Breast epithelium (tissue), 4 donors: Measurements from ENCODE around the gene SPATA19. TPM values are rescaled to one million over a fixed set of nuclear protein-coding genes. Genes with fewer than 3 reads are reported as not detected.

Source experiments
- DNase-seq, 2 donors: peaks; one replicate each; pipeline ENCODE4 v3.0.0-alpha.2; 2019; ENCODE audit warnings: low spot score in 2 of 2
- H3K27ac ChIP-seq, 2 donors: fragments of 200-600 bp; sonication (generic) in 1 of 2; one replicate each; pipeline ENCODE4 v1.5.1; 2016 to 2019; ENCODE audit warnings: mild to moderate bottlenecking in 1 of 2
- H3K27me3 ChIP-seq, 2 donors: fragments of 200-600 bp; sonication (generic) in 1 of 2; one replicate each; pipeline versions ENCODE4 v1.5.1 to v1.6.0; 2017 to 2019; ENCODE audit warnings: control low read depth in 1 of 2, mild to moderate bottlenecking in 1 of 2
- H3K36me3 ChIP-seq: fragments of 200-600 bp; one replicate; pipeline ENCODE4 v1.5.1; 2019
- H3K4me1 ChIP-seq, 2 donors: fragments of 200-600 bp; sonication (generic); one replicate each; pipeline ENCODE4 v1.5.1; 2016 to 2019; ENCODE audit warnings: control low read depth in 1 of 2
- H3K4me3 ChIP-seq, 3 donors: fragments of 200-600 bp; sonication (generic); 1 replicate in 2 of 3; 2 replicates in 1 of 3; pipeline ENCODE4 v1.5.1; 2016 to 2019; ENCODE audit warnings: mild to moderate bottlenecking in 3 of 3, moderate library complexity in 2 of 3
- H3K9me3 ChIP-seq, 2 donors: fragments of 200-600 bp; sonication (generic) in 1 of 2; one replicate each; pipeline ENCODE4 v1.5.1; 2016 to 2019; ENCODE audit warnings: control low read depth in 1 of 2
- CTCF ChIP-seq, 3 donors: fragments of 450-650 bp; IDR thresholded peaks; one replicate each; pipeline ENCODE4 v1.5.1; 2016 to 2017; ENCODE audit warnings: antibody characterized with exemption in 3 of 3, mild to moderate bottlenecking in 3 of 3, moderate library complexity in 3 of 3
- POLR2A ChIP-seq: fragments of 450-650 bp; IDR thresholded peaks from one replicate; pipeline ENCODE4 v1.6.1; 2016; ENCODE audit warnings: antibody characterized with exemption, mild to moderate bottlenecking, moderate library complexity
- POLR2AphosphoS5 ChIP-seq, 3 donors: sonication (generic); formaldehyde crosslinking; IDR thresholded peaks; one replicate each; pipeline ENCODE4 v1.6.1; 2017; ENCODE audit warnings: antibody characterized with exemption in 3 of 3
- intact Hi-C: fragments of 100-400 bp; cut with DNase I; formaldehyde crosslinking; loops from one replicate; pipeline ENCODE4 v1.15.1; 2023; ENCODE audit warnings: low total_unique reads
- total RNA-seq, 3 donors: library from RNA; depleted of rRNA; stranded (reverse); fragments of >200 nt; gene quantifications; one replicate each; pipeline ENCODE4 v1.1.0, GENCODE V29; 2016

Gene SPATA19
- total RNA-seq, 3 donors from 2014 or later: not detected

- intact Hi-C loops: loop anchor here (10.0 kb wide), 1 partner anchor 1798 kb away; no protein-coding TSS in a partner anchor
- no peak for TF ChIP-seq CTCF (IDR thresholded peaks at IDR 0.05)
- TF ChIP-seq POLR2AphosphoS5 (IDR thresholded peaks at IDR 0.05): no peak
- no peak for TF ChIP-seq POLR2A
- Histone ChIP-seq H3K9me3 (no peaks in the 10 kb centered on the region), H3K4me3 (no peak overlapping the region), H3K27ac (no peak overlapping the region), H3K36me3 (no peaks in the 10 kb centered on the region), H3K27me3 (peaks cover 0 to 22% of the 10 kb centered on the region in 2 donors), H3K4me1 (no peaks in the 10 kb centered on the region)
- DNase-seq: no peak
Measured at GRCh38 chr11:133803026-133803425, 42.3 kb downstream of the SPATA19 start.

- Histone ChIP-seq H3K27me3 (peaks cover 0 to 26% of the 10 kb centered on the region in 2 donors), H3K9me3 (no peaks in the 10 kb centered on the region), H3K4me1 (no peaks in the 10 kb centered on the region), H3K4me3 (no peak overlapping the region), H3K27ac (no peak overlapping the region), H3K36me3 (no peaks in the 10 kb centered on the region)
- intact Hi-C loops: loop anchor here (10.0 kb wide), 1 partner anchor 1797 kb away; no protein-coding TSS in a partner anchor
- DNase-seq: no peak
- TF ChIP-seq POLR2A (no peak), POLR2AphosphoS5 (IDR thresholded peaks at IDR 0.05) (no peak), CTCF (IDR thresholded peaks at IDR 0.05) (no peak)
Measured at GRCh38 chr11:133801356-133801755, 44.0 kb downstream of the SPATA19 start.

GRCh38 chr11:133800666-133801065 is 44.6 kb downstream of the SPATA19 start:
- no peak for DNase-seq
- intact Hi-C loops: loop anchor here (10.0 kb wide), 1 partner anchor 1796 kb away; no protein-coding TSS in a partner anchor
- H3K27ac ChIP-seq: no peak overlapping the region
- H3K4me1 ChIP-seq: no peaks in the 10 kb centered on the region
- peaks cover 0 to 26% of the 10 kb centered on the region in 2 donors for H3K27me3 ChIP-seq
- H3K36me3 ChIP-seq: no peaks in the 10 kb centered on the region
- H3K4me3 ChIP-seq: no peak overlapping the region
- no peak for TF ChIP-seq POLR2A
- TF ChIP-seq CTCF (IDR thresholded peaks at IDR 0.05): no peak
- no peak for TF ChIP-seq POLR2AphosphoS5 (IDR thresholded peaks at IDR 0.05)
- peaks cover 0 to 5% of the 10 kb centered on the region in 2 donors for H3K9me3 ChIP-seq

GRCh38 chr11:133797554-133797953 is 47.8 kb downstream of the SPATA19 start:
- H3K4me1 ChIP-seq: no peaks in the 10 kb centered on the region
- no peaks in the 10 kb centered on the region for H3K36me3 ChIP-seq
- H3K27me3 ChIP-seq: peaks cover 0 to 26% of the 10 kb centered on the region in 2 donors
- intact Hi-C loops: no loop called here
- no peak for DNase-seq
- TF ChIP-seq POLR2AphosphoS5 (IDR thresholded peaks at IDR 0.05) (no peak), CTCF (IDR thresholded peaks at IDR 0.05) (no peak), POLR2A (no peak)
- H3K4me3 ChIP-seq: no peak overlapping the region
- H3K27ac ChIP-seq: no peak overlapping the region
- H3K9me3 ChIP-seq: peaks cover 0 to 23% of the 10 kb centered on the region in 2 donors

GRCh38 chr11:133796043-133796795 is 49.1 kb downstream of the SPATA19 start:
- H3K4me3 ChIP-seq: no peak overlapping the region
- H3K36me3 ChIP-seq: no peaks in the 10 kb centered on the region
- H3K4me1 ChIP-seq: no peaks in the 10 kb centered on the region
- H3K27me3 ChIP-seq: peaks cover 0 to 22% of the 10 kb centered on the region in 2 donors
- intact Hi-C loops: no loop called here
- peaks cover 0 to 23% of the 10 kb centered on the region in 2 donors for H3K9me3 ChIP-seq
- TF ChIP-seq POLR2AphosphoS5 (IDR thresholded peaks at IDR 0.05): no peak
- DNase-seq: no peak
- H3K27ac ChIP-seq: no peak overlapping the region
